A673 (cell line): ENCODE results near the gene BCDIN3D. TPM values are rescaled to one million over a fixed set of nuclear protein-coding genes. Genes with fewer than 3 reads are reported as not detected.

Experiments used
- BruUV-seq: library from RNA; stranded (reverse); fragments of 400-500 nt; replicated peaks from 2 replicates; lab custom pipeline; 2021; lab: Mats Ljungman, UMichigan
- CTCF ChIA-PET: fragments of 300-600 bp; sonication (Branson Sonifier 250); formaldehyde crosslinking; loops from one replicate; lab custom pipeline; 2022; ENCODE audit warnings: antibody characterized with exemption; lab: Charles Lee
- POLR2A ChIA-PET: fragments of 300-600 bp; sonication (Branson Sonifier 250); formaldehyde crosslinking; loops from one replicate; lab custom pipeline; 2022; ENCODE audit warnings: antibody characterized with exemption; ENCODE audit not compliant: low non-redundant PET; lab: Charles Lee
- DNase-seq: peaks from one replicate; pipeline ENCODE4 v3.0.0-alpha.2; 2015; ENCODE audit warnings: low spot score
- H3K27ac ChIP-seq: fragments of 200-600 bp; sonication (generic); 2 replicates; pipeline ENCODE4 v1.5.1; 2016; ENCODE audit warnings: mixed run types, low read depth, mild to moderate bottlenecking, mixed read lengths, antibody characterized with exemption, low read length; ENCODE audit not compliant: poor library complexity, severe bottlenecking
- H3K27me3 ChIP-seq: fragments of 200-600 bp; sonication (generic); replicated peaks from 2 replicates; pipeline ENCODE4 v1.6.1; 2017; ENCODE audit warnings: mixed run types, low read depth, mild to moderate bottlenecking, mixed read lengths, antibody characterized with exemption, low read length; ENCODE audit not compliant: insufficient read depth, poor library complexity
- H3K36me3 ChIP-seq: fragments of 200-600 bp; sonication (generic); 2 replicates; pipeline ENCODE4 v1.6.1; 2016; ENCODE audit warnings: mixed run types, mild to moderate bottlenecking, mixed read lengths, antibody characterized with exemption, low read length; ENCODE audit not compliant: insufficient read depth, poor library complexity, severe bottlenecking
- H3K4me1 ChIP-seq: fragments of 200-600 bp; sonication (generic); 2 replicates; pipeline ENCODE4 v1.6.1; 2017; ENCODE audit warnings: mixed run types, mild to moderate bottlenecking, mixed read lengths, antibody characterized with exemption, low read length; ENCODE audit not compliant: insufficient read depth, poor library complexity, severe bottlenecking
- H3K4me3 ChIP-seq: fragments of 200-600 bp; sonication (generic); 2 replicates; pipeline ENCODE4 v1.5.1; 2016; ENCODE audit warnings: low read depth, mixed run types, mild to moderate bottlenecking, mixed read lengths, low read length; ENCODE audit not compliant: poor library complexity, severe bottlenecking
- H3K9me3 ChIP-seq: fragments of 200-600 bp; sonication (generic); 2 replicates; pipeline ENCODE4 v1.6.1; 2016; ENCODE audit warnings: mixed run types, low read depth, mild to moderate bottlenecking, mixed read lengths, antibody characterized with exemption, low read length; ENCODE audit not compliant: poor library complexity, severe bottlenecking
- CTCF ChIP-seq: fragments of 300-800, 200-600 bp; sonication (generic); conservative IDR thresholded peaks from 2 replicates; pipeline ENCODE4 v1.5.1; 2017; ENCODE audit warnings: low read depth, mild to moderate bottlenecking, antibody characterized with exemption, low read length, moderate library complexity, mixed read lengths
- EZH2 ChIP-seq: fragments of 200-600 bp; sonication (generic); IDR thresholded peaks from 2 replicates; pipeline ENCODE4 v1.6.1; 2017; ENCODE audit warnings: borderline replicate concordance, low read depth, mild to moderate bottlenecking, mixed read lengths, antibody characterized with exemption, low read length; ENCODE audit not compliant: poor library complexity, severe bottlenecking
- intact Hi-C: fragments of 100-400 bp; cut with micrococcal nuclease; formaldehyde crosslinking; loops from one replicate; pipeline ENCODE4 v1.10.0; 2022; ENCODE audit not compliant: unreplicated experiment
- total RNA-seq: library from RNA; stranded (reverse); gene quantifications from 2 replicates; pipeline ENCODE4 v1.2.3, GENCODE V29; 2021

The BCDIN3D gene
- total RNA-seq, 1 experiment from 2014 or later = 5.7 TPM

- CTCF ChIA-PET = interaction anchor here (1.0 to 1.3 kb wide), 2 partner anchors 77 to 115 kb away, joined by 3 to 4 read pairs; no protein-coding TSS in a partner anchor
- no peak for TF ChIP-seq EZH2
- no peak for TF ChIP-seq CTCF
- H3K9me3 ChIP-seq = no peaks in the 10 kb centered on the region
- intact Hi-C loops = loop anchor here (5.0 kb wide), 1 partner anchor 79 kb away; no protein-coding TSS in a partner anchor
- no peaks in the 10 kb centered on the region for H3K36me3 ChIP-seq
- peaks cover 7% of the 10 kb centered on the region for H3K4me1 ChIP-seq
- POLR2A ChIA-PET = no interaction called here
- H3K27me3 ChIP-seq = no peaks in the 10 kb centered on the region
- no peak for DNase-seq
- BruUV-seq = no TSS peak
- H3K4me3 ChIP-seq = no peak overlapping the region
- H3K27ac ChIP-seq = no peak overlapping the region
Observed at GRCh38 chr12:49868449-49868848, 25.5 kb upstream of the BCDIN3D start.

GRCh38 chr12:49867570-49868341 is 24.9 kb upstream of the BCDIN3D start:
- POLR2A ChIA-PET = no interaction called here
- peaks cover 7% of the 10 kb centered on the region for H3K4me1 ChIP-seq

More at GRCh38 chr12:49867570-49868341, 24.9 kb upstream of the BCDIN3D start:
- no peak for TF ChIP-seq CTCF
- no peak for TF ChIP-seq EZH2
- Histone ChIP-seq H3K4me3 (no peak overlapping the region), H3K36me3 (no peaks in the 10 kb centered on the region), H3K9me3 (no peaks in the 10 kb centered on the region), H3K27ac (no peak overlapping the region), H3K27me3 (no peaks in the 10 kb centered on the region)
- CTCF ChIA-PET = interaction anchor here (0.6 to 1.6 kb wide), 2 partner anchors 99 to 379 kb away, joined by 4 read pairs; no protein-coding TSS in a partner anchor
- intact Hi-C loops = loop anchor here (5.0 kb wide), 1 partner anchor 80 kb away; no protein-coding TSS in a partner anchor
- BruUV-seq = no TSS peak
- no peak for DNase-seq
